Pons (tissue), 1 donor: ENCODE data around the gene NANOS1.

ENCODE experiments used
- DNase-seq: peaks from one replicate; pipeline ENCODE4 v3.0.0-alpha.2; 2016; ENCODE audit warnings: low spot score

Gene NANOS1, protein sequence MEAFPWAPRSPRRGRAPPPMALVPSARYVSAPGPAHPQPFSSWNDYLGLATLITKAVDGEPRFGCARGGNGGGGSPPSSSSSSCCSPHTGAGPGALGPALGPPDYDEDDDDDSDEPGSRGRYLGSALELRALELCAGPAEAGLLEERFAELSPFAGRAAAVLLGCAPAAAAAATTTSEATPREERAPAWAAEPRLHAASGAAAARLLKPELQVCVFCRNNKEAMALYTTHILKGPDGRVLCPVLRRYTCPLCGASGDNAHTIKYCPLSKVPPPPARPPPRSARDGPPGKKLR

DNA sequence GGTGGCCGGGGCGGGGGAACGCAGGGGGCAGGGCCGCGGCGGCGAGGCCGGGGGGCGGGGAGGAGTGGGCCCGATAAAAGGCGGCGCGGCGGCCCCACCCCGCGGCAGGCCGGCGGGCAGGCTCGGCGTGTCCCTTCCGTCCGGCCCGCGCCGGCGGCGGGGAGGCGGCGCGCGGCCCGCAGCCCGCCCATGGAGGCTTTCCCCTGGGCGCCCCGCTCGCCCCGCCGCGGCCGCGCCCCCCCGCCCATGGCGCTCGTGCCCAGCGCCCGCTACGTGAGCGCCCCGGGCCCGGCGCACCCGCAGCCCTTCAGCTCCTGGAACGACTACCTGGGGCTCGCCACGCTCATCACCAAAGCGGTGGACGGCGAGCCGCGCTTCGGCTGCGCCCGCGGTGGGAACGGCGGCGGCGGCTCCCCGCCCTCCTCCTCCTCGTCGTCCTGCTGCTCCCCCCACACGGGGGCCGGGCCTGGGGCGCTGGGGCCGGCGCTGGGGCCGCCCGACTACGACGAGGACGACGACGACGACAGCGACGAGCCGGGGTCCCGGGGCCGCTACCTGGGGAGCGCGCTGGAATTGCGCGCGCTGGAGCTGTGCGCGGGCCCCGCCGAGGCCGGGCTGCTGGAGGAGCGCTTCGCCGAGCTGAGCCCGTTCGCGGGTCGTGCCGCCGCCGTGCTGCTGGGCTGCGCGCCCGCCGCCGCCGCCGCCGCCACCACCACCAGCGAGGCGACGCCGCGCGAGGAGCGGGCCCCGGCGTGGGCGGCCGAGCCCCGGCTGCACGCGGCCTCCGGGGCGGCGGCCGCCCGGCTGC, at the start of gene NANOS1:
NANOS1 (plus strand) TSS at position 102 of the 808 bp plus-strand sequence; CDS start at position 190, 88 bp downstream.
- DNase-seq, result no peak

DNA sequence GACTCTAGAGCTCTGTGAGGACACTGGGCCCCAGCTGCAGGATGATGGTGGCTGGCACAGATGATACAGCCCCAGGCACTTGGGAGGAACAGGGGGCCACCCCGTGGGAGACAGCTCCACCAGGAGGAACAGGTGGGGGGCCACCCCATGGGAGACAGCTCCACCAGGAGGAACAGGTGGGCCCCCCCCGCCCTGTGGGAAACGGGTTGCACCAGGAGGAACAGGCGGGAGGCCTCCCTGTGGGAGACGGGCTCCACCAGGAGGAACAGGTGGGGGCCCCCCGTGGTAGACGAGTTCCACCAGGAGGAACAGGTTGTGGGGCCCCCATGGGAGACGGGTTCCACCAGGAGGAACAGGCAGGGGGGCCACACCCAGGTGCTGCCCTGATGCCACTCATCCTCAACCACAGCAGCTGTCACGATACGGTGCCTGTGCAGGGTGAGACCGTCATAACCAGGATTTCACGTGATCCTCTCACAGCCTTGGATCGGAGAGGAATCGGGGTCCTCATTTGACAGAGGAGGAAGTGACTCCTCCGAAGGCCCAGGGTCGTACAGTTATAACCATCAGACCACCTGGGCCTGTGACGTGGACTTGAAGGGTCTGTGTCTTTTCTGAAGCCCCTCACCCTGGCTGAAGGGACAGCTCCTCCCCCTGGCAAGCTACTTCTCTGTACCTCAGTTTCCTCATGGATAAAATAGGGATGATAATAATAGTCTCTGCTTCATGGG, 49.2 kb upstream of the NANOS1 start:
- no peak for DNase-seq

DNA sequence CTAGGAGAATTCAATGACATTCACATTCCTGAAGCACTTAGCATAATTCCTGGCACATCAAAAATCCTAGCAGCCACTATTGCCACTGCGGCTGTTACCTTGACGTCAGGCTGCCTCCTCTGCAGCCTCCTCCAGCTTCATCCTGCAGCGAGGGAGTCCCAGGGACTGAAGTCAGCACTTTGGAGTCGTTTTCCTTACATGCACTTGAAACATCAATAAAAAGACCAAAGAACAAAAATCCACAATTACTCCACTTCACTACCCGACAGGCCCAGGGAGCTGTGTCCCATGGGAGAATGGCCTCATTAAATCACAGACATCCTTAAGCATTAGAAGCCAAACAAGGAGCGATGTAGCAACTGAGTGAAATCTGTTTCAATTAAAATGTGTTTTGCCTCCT, 48.6 kb upstream of the NANOS1 start:
- no peak for DNase-seq

DNA sequence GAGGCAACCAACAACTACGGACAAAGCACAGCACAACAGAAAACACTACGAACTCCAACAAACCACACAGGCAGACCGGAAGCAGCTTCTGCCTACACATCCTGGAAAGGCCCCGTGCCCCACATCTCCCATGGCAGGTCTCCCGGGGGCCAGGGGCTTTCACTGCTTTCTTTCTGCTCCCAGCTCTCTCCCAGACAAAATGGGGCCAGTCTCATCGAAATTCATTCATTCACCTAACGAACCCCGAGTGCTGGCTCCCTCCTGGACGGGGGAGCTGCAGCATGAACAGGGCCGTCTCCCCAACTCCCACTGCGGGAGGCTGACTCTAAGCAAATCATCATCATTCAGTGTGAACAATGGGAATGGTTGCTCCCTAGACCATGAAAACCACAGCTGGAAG, 47.6 kb upstream of the NANOS1 start:
- no peak for DNase-seq

DNA sequence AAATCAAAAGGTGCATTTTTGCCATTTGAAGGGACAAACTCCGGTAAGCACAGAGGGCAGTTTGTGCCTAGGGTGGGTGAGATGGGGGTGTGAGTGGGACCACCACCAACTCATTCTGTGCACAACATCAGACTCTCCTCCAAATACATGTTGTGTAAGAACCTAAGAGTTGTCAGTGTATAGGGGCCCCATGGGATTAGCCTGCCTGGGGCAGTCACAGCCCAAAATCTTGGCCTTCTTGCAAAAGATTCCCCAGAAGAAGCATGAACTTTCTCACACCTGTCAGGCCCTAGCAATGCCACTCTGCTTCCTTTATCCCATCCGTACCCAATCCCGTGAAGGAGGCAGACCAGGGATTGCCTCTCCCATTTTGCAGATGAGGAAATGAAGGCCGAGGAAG, 47.1 kb upstream of the NANOS1 start:
- DNase-seq, result no peak

DNA sequence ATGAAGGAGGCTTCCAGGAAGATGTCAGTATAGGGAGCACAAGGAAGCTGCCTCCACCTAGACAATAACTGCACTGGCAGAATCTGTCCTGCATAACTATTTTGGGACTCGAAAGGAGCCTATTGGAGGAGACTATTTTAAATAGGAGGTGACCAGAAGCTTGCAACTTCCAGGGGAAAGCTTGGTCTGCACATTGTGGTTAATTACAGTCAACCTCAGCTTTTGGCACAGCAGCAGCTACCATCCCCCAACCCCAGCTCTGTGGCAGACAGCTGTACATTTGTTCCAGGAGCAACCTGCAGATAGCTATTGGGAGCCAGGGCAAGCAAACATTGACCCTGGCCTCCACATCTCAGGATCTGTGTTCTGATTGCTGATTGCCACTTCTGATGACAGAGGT, 46.3 kb upstream of the NANOS1 start:
- no peak for DNase-seq

DNA sequence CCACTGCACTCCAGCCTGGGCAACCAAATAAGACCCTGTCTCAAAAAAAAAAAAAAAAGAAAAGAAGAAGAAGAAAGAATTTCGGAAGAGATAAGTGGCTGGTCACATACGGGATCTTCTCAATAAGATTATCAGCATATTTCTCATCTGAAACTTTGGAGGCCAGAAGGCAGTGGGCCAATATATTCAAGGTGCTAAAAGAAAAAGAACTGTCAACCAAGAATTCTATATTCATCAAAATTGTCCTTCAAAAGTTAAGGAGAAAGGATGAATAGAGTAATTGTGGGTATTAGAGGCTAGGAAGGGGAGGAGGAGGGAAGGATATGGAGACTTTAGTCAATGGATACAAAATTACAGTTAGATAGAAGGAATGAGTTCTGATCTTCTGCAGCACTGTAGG, 43.9 kb upstream of the NANOS1 start:
- DNase-seq, result no peak

DNA sequence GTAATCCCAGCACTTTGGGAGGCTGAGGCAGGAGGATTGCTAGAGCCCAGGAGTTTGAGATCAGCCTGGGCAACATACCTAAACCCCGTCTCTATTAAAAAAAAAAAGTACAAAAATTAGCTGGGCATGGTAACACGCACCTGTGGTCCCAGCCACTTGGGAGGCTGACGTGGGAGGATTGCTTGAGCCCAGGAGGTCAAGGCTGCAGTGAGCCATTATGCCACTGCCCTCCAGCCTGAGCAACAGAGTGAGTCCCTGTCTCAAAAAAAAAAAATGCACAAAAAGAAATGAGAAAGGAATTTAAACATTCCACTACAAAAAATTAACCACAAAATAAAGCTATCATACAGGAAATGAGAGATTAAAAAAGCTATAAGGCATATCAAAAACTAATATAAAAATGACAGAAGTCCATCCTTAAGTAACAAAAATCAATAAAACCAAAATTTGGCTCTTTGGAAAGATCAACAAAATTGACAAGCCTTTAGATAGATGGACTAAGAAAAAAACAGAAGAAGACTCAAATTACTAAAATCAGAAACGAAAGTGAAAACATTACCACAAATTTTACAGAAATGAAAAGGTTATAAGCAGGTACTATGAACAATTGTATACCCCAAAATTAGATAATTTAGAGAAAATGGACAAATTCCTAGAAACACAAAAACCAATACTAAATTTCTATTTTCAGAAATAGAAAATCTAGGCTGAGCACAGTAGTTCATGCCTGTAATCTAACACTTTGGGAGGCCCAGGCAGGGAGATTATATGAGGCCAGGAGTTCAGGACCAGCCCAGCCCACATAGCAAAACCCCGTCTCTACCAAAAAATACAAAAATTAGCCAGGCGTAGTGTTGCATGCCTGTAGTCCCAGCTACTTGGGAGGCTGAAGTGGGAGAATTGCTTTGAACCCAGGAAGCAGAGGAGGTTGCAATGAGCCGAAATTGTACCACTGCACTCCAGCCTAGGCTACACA, 42.4 kb upstream of the NANOS1 start:
- no peak for DNase-seq

DNA sequence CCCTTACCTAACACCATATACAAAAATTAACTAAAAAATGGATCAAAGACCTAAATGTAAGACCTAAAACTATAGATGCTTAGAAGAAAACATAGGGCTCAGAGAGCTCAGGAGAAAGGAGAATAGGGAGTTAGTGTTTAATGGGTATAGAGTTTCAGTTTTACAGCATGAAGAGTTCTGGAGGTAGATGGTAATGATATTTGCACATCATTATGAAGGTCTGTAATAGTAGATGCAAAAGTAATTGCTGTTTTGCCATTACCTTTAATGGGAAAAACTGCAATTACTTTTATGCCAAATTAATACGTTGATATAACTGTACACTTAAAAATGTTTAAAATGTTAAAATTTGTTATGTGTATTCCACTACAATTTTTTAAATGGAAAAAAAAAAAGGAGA, 39.2 kb upstream of the NANOS1 start:
- DNase-seq, result no peak

DNA sequence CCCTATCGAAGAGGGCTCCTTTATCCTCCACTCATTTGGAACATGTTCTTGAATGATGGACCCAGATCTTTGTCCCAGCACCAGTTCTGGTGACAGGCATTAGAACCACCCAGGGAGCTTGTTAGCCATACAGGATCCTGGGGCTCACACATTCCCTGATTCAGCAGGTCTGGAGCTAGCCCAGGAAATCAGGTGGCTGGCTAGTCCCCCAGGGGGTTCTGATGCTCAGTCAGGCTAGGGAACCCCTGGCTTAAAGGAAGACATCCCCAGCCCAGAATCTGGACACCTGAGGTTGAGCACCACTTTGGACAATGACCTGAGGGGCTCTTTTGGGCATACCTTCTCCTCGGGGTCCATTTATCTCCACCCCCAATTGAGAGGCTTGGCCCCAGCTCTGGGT, 37.0 kb upstream of the NANOS1 start:
- no peak for DNase-seq

DNA sequence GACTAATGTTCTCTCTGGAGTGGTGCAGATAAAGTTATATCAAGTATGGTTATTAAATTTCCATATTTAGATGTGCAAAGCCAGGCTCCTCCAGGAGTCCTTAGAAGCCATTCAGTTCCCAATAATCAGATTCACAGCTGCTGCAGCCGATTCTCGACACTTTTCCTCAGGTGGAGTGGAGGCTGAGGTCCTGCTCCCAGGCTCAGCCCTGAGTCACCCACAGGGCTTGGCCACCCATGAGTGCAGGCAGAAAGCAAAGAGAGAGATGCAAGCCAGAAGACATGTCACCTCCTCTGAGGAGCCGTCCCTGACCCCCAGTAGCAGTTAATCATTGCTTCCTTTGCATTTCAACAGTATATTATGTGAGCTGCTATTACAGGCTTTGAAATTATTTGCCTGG, 36.3 kb upstream of the NANOS1 start:
- no peak for DNase-seq

DNA sequence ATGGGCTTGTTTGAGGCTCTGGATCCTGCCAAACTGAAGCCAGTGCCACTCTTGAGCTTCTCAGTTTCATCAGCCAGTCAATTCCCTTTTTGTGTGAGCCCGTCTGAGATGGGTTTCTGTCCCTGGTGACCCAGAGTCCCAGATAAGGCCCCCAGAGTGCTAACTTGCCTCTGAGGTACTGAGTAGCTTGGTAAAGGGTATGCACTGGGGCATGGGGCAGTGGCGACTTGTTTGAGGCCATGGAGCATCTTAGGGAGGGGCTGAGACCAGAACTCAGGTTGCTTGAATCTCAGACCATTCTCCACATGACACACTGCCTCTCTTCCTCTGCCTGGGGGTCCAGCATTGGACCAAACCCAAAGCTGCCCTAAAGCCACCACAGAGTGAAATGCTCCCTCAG, 35.2 kb upstream of the NANOS1 start:
- DNase-seq, result no peak

DNA sequence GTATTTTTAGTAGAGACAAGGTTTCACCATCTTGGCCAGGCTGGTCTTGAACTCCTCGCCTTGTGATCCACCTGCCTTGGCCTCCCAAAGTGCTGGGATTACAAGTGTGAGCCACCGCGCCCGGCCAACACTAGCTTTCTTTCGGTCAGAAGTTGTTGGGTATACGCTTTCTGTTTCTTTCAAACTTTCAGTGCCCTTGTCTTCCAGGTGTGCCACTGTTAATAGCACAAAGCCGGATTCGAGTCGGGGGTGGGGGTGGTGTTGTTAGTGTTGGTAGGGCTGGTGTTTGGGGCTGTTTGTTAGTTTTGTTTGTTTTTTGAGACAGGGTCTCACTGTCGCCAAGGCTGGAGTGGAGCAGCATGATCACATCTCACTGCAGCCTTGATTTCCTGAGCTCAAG, 33.8 kb upstream of the NANOS1 start:
- no peak for DNase-seq

DNA sequence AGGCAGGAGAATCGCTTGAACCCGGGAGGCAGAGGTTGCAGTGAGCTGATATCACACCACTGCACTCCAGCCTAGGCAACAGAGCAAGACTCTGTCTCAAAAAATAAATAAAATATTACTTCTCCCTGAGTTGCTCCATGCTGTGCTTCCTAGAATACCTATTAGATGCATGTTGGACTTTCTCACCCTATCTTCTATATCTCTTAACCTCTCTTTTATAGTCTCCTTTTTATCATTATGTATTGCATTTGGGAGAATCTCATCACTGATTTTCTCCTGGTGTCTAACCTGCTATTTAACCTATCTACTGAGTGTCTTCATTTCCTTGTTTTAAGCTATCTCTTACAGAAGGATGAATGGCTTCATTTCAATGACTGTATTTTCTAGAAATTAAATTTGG, 32.1 kb upstream of the NANOS1 start:
- no peak for DNase-seq

DNA sequence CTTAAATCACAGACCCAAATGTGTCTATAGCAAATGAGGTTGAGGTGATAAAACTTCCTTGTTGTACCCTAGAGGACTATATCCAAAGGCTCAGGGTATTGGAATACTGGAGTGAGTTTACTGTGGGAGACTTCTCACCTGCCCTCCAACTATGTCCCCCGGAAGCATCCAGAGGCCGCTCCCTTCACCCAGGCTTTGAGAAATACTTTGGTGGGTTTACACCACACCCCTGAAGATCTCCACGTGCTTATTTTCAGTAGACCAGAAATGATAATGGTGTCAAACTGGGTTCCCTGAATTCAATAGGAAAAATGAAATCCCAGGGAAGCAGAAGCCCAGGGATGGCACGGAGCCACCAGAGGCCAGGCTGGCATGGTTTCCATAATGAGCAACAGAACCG, 31.3 kb upstream of the NANOS1 start:
- no peak for DNase-seq

DNA sequence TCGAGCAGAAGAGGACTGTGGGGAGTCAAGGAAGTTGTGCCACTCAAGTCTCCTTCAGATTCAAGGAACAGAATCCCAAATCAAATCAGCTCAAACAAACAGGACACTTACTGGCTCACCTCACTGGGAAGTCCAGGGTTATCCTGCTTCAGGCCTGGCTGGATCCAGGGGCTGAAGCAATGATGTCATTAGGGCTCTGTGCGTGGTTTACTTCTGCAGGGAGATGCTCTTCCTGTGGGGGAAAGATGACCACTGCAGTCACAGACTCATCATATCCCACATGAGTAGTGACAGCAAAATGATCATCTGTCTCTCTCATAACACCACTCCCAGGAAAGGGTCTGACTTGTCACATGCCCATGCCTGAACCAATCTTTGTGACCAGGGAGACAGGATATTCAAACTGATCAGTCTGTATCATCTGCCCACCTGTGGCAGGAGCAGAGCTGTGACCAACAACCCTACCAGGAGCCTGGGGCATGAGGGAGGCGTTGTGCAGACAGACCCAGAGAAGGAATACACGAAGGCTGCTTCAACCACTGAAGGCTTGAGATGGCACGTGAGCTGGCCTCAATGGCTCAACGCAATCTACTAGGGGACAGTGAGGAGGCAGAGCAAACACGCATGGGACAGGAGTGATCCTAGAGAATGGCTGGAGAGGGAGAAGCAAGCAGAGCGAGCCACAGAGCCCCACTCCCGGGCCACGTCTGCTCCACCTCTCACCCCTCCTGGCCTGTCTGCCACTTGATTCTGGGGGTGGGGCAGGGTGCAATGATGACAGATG, 27.6 kb upstream of the NANOS1 start:
- no peak for DNase-seq

DNA sequence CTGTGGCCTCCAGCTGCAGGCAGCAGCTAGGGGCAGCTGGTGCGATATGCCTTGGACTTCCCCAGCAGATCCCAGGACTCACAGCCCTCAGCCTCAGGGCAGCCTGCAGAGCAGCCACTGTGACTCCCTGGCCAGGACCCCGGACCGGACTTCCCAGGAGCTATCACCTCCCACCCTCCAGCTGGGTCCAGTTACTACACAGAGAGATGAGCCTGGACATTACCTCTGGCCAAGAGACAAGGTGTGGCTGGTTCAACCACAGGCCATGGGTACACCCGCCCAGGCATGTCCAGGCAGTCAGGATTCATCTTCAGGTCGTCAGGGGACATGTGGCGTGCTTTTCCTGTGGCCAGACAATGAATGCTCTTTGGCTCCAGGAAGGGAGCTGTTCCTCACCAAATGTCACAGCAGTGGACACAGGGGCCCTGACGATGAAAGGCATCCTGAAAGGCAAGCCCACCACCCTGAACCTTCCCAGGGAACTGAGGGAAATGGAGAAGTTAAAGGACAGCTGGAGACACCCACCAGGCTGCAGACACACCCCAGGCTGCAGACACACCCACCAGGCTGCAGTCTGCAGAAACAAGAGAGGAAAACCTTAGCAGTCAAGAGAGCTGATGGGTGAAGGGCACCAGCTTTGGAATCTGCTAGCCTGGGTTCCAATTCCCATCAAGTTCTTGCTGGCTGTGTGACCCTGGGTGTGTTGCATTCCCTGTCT, 25.8 kb upstream of the NANOS1 start:
- no peak for DNase-seq

DNA sequence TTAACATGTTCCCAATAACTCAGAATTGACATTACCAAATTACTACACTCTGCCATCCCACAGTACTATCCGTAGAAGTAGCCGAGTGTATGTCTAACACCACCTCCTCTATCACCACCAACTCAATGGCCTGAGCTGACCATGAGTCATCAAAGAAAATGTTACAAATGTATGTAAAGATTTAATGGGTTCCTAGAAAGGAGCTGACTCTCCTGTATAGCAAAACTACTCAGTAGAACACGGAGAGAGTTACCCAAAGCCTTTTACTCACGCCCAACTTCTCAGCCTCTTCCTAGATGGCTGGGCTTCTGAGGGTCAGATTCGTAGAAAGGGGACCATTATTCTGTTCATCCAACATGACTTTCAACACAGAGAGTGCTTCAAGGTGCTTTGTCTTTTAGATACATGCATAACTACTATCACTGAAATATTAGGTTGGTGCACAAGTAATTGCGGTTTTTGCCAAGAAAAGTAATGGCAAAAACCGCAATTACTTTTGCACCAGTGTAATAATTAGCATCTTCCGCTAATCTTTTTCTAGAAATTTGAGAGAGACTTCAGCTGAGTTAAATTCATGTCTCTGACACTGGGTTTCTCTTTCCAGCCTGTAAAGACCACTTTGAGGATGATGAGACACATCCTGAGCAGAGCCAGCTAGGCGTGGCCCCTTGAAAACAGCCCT, 24.0 kb upstream of the NANOS1 start:
- no peak for DNase-seq

DNA sequence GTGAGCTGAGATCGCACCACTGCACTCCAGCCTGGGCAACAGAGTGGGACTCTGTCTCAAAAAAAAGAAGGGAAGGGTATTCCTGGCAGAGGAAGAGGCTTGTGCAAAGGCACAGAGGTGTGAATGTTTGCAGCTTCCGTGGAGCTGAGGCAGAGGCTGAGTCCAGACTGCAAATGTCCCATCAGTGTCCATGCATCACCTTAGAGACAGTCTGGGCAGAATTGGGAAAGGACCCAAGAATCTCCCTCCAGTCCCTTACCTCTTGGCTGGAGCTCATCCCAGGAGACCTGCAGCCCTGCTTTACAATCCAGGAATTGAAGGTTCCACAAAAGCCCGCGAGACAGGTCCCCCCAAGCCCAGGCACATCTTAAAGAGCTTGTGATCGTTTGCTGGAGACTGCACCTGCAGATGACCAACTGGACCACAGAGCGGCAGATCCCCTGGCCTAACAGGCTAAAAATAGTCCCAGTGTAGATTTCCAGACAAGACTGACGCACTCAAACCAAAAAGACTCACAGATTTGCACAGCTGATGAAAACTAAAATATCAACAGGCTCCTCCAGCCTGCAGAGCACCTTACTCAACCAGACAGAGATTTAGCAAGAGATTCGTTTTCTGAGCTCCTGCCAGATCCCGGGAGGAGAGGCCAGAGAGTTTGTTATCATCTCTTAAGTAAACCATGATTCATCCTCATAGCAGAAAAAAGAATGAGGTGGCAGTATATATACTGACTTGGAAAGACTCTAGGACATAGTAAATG, 22.9 kb upstream of the NANOS1 start:
- no peak for DNase-seq
